PC-3 (cell line): Measurements from ENCODE around the gene NAGK. TPM values are rescaled to one million over a fixed set of nuclear protein-coding genes. Genes with fewer than 3 reads are reported as not detected.
A peak's percentile ranks its signal among the peaks of the same experiment; 100 is the strongest.
"Not testable (repeated sequence)": the region's sequence is repeated elsewhere in the genome, so short reads cannot be mapped to it uniquely, and the experiment has no call there.

Experiments used
- ATAC-seq: fragments of 200-7000 bp; cut with Tn5 transposase; 2 replicates; pipeline ENCODE4 v1.9.1; 2020; ENCODE audit warnings: mild to moderate bottlenecking, moderate library complexity
- Bru-seq: library from RNA; stranded (reverse); fragments of 400-500 nt; gene quantifications from one replicate; lab custom pipeline; 2021; lab: Mats Ljungman, UMichigan
- BruChase-seq, 2 experiments: library from RNA; stranded (reverse); fragments of 400-500 nt; gene quantifications; one replicate each; lab custom pipeline; 2021; lab: Mats Ljungman, UMichigan
- BruUV-seq: library from RNA; stranded (reverse); fragments of 400-500 nt; replicated peaks from 2 replicates; lab custom pipeline; 2021; lab: Mats Ljungman, UMichigan
- CTCF ChIA-PET: fragments of 300-600 bp; sonication (Branson Sonifier 250); formaldehyde crosslinking; loops from one replicate; lab custom pipeline; 2022; ENCODE audit warnings: antibody characterized with exemption; lab: Charles Lee
- POLR2A ChIA-PET: fragments of 300-600 bp; sonication (Branson Sonifier 250); formaldehyde crosslinking; loops from one replicate; lab custom pipeline; 2022; ENCODE audit warnings: antibody characterized with exemption; ENCODE audit not compliant: unreplicated experiment; lab: Charles Lee
- DNase-seq: peaks from one replicate; pipeline ENCODE4 v3.0.0-alpha.2; 2015
- H2AFZ ChIP-seq: fragments of 300-600 bp; sonication (generic); 2 replicates; pipeline ENCODE4 v1.6.0; 2016; ENCODE audit warnings: antibody characterized with exemption, low read length
- H3F3A ChIP-seq: fragments of 300-600 bp; sonication (generic); one replicate; pipeline ENCODE4 v1.6.0; 2017; ENCODE audit warnings: antibody characterized with exemption, low read length, control low read depth, mild to moderate bottlenecking; ENCODE audit not compliant: unreplicated experiment
- H3K27ac ChIP-seq: fragments of 300-600 bp; sonication (generic); 2 replicates; pipeline ENCODE4 v1.5.1; 2016; ENCODE audit warnings: mild to moderate bottlenecking, low read length
- H3K27me3 ChIP-seq: fragments of 300-600 bp; sonication (generic); 2 replicates; pipeline ENCODE4 v1.6.1; 2016; ENCODE audit warnings: low read length, mixed read lengths
- H3K36me3 ChIP-seq: fragments of 300-600 bp; sonication (generic); 2 replicates; pipeline ENCODE4 v1.6.1; 2016; ENCODE audit warnings: low read depth, mixed run types, low read length, mixed read lengths
- H3K4me1 ChIP-seq: fragments of 300-600 bp; sonication (generic); 2 replicates; pipeline ENCODE4 v1.5.1; 2016; ENCODE audit warnings: low read length; ENCODE audit not compliant: insufficient read depth
- H3K4me2 ChIP-seq: fragments of 300-600 bp; sonication (generic); 2 replicates; pipeline ENCODE4 v1.6.0; 2016; ENCODE audit warnings: low read length
- H3K4me3 ChIP-seq: fragments of 300-600 bp; sonication (generic); 2 replicates; pipeline ENCODE4 v1.5.1; 2016; ENCODE audit warnings: mild to moderate bottlenecking, low read length, mixed read lengths
- H3K79me2 ChIP-seq: fragments of 300-600 bp; sonication (generic); 2 replicates; pipeline ENCODE4 v1.6.1; 2017; ENCODE audit warnings: low read length, mixed read lengths
- H3K9ac ChIP-seq: fragments of 300-600 bp; sonication (generic); 2 replicates; pipeline ENCODE4 v1.6.0; 2016; ENCODE audit warnings: mild to moderate bottlenecking, low read length
- H3K9me2 ChIP-seq: fragments of 300-600 bp; sonication (generic); replicated peaks from 2 replicates; pipeline ENCODE4 v1.6.1; 2016; ENCODE audit warnings: mixed run types, low read length, mixed read lengths
- H3K9me3 ChIP-seq: fragments of 300-600 bp; sonication (generic); 2 replicates; pipeline ENCODE4 v1.6.1; 2016; ENCODE audit warnings: low read length, mixed read lengths
- H4K20me1 ChIP-seq: fragments of 300-600 bp; sonication (generic); 2 replicates; pipeline ENCODE4 v1.6.1; 2016; ENCODE audit warnings: low read length, mixed read lengths
- CTCF ChIP-seq: fragments of 300-600 bp; sonication (generic); conservative IDR thresholded peaks from 2 replicates; pipeline ENCODE4 v1.5.1; 2017; ENCODE audit warnings: antibody characterized with exemption, low read depth, mild to moderate bottlenecking, low read length
- EZH2 ChIP-seq: fragments of 300-600 bp; sonication (generic); IDR thresholded peaks from one replicate; pipeline ENCODE4 v1.6.1; 2017; ENCODE audit warnings: antibody characterized with exemption, mild to moderate bottlenecking, low read length; ENCODE audit not compliant: unreplicated experiment
- EZH2phosphoT487 ChIP-seq: fragments of 300-600 bp; sonication (generic); IDR thresholded peaks from 2 replicates; pipeline ENCODE4 v1.6.1; 2018; ENCODE audit warnings: mild to moderate bottlenecking, antibody characterized with exemption, low read length, borderline replicate concordance
- intact Hi-C: fragments of 100-400 bp; cut with micrococcal nuclease; formaldehyde crosslinking; loops from 2 replicates; pipeline ENCODE4 v1.9.0; 2023
- long read RNA-seq: library from polyadenylated mRNA; unstranded; transcript quantifications from one replicate; pipeline ENCODE4 v2.0.0, GENCODE V29; 2021; ENCODE audit not compliant: unreplicated experiment
- total RNA-seq: library from RNA; depleted of rRNA; stranded (reverse); fragments of >200 nt; gene quantifications from 2 replicates; pipeline ENCODE4 v1.2.3, GENCODE V29; 2014; rRNA removed

The NAGK gene
- total RNA-seq = 55.5 and 70.5 TPM in 2 replicates
- Bru-seq, nascent RNA = percentile 85 among the genes with signal in this experiment
- percentile 85 among the genes with signal in this experiment for BruChase-seq, experiment 1, labeled RNA remaining after a 6-hour chase
- BruChase-seq, experiment 2, labeled RNA remaining after a 2-hour chase = percentile 90 among the genes with signal in this experiment
- long read RNA-seq, full-length matches to known transcripts = 52 of 74 reads
- long read RNA-seq, partial matches to known transcripts = 7 of 74 reads
- long read RNA-seq, other reads (novel, unspliced or antisense) = 15 of 74 reads

- Histone ChIP-seq H3K27ac (peak within 1 kb of the TSS; percentile 75), H3K36me3 (peaks cover 1% of the 10 kb centered on the region), H3K4me3 (peak within 1 kb of the TSS; percentile 84), H3K79me2 (peaks cover 35% of the 10 kb centered on the region), H3F3A (no peaks in the 10 kb centered on the region), H3K4me1 (peaks cover 41% of the 10 kb centered on the region), H3K9me3 (no peaks in the 10 kb centered on the region), H3K9me2 (no peaks in the 10 kb centered on the region), H4K20me1 (no peaks in the 10 kb centered on the region), H3K27me3 (no peaks in the 10 kb centered on the region; the same call in 1 of the 2 replicates), H2AFZ (peak within 1 kb of the TSS; percentile 85), H3K9ac (peak within 1 kb of the TSS; percentile 87), H3K4me2 (peak within 1 kb of the TSS; percentile 97)
- intact Hi-C loops = loop anchor here (1.0 kb wide), 1 partner anchor 61 kb away; no protein-coding TSS in a partner anchor
- no peak for TF ChIP-seq EZH2phosphoT487
- TF ChIP-seq CTCF = no peak
- TF ChIP-seq EZH2 = no peak
- peak; percentile 81 for ATAC-seq
- POLR2A ChIA-PET = interaction anchor here (0.6 to 1.0 kb wide), 7 partner anchors 14 to 400 kb away, joined by 3 to 16 read pairs (median 7); partner anchors contain the start of gene PAIP2B
- TSS peak; percentile 54 for BruUV-seq
- DNase-seq = peak; percentile 94
- CTCF ChIA-PET = interaction anchor here (0.6 to 1.1 kb wide), 3 partner anchors 18 to 1155 kb away, joined by 3 to 4 read pairs (median 3); no protein-coding TSS in a partner anchor
These were observed at the start of gene NAGK for GRCh38 chr2:71068218-71069035. Gene NAGK, plus strand, starts transcription at chr2:71068648. Its CDS starts 36 bp downstream, at chr2:71068684.

- H3F3A ChIP-seq, H3K9ac ChIP-seq, H2AFZ ChIP-seq, DNase-seq, H3K27me3 ChIP-seq, H3K36me3 ChIP-seq, POLR2A ChIA-PET, H3K4me3 ChIP-seq, H3K27ac ChIP-seq, H3K79me2 ChIP-seq, H3K4me1 ChIP-seq, H4K20me1 ChIP-seq, H3K4me2 ChIP-seq, H3K9me2 ChIP-seq, intact Hi-C loops, H3K9me3 ChIP-seq, ATAC-seq, BruUV-seq: not testable (repeated sequence)
- CTCF ChIA-PET = interaction anchor here (0.6 kb wide), 1 partner anchor 81 kb away, joined by 3 read pairs; no protein-coding TSS in a partner anchor
These were observed 48.5 kb upstream of the NAGK start for GRCh38 chr2:71019989-71020388.

- intact Hi-C loops, H3K36me3 ChIP-seq, H2AFZ ChIP-seq, H3K9me2 ChIP-seq, POLR2A ChIA-PET, H3K27ac ChIP-seq, H3K4me2 ChIP-seq, DNase-seq, H4K20me1 ChIP-seq, BruUV-seq, ATAC-seq, CTCF ChIA-PET, H3K9ac ChIP-seq, H3K79me2 ChIP-seq, H3F3A ChIP-seq, H3K9me3 ChIP-seq, H3K27me3 ChIP-seq, H3K4me3 ChIP-seq: not testable (repeated sequence)
- H3K4me1 ChIP-seq = peaks cover 13% of the 10 kb centered on the region
These were observed 47.1 kb upstream of the NAGK start for GRCh38 chr2:71021394-71021793.
